T-helper 2 cell treated with Interferon-gamma antibody and Interleukin-4, amounts not matched to agents 5 μg/mL and 100 μg/mL, for 36 hours (primary cell): ENCODE results near the gene BMAL2.

ENCODE experiments used
- DNase-seq: peaks from one replicate; pipeline ENCODE4 v3.0.0; 2021; ENCODE audit warnings: low spot score
- H3K27ac Mint-ChIP-seq: one replicate; pipeline ENCODE4 v1.8.0; 2021; ENCODE audit warnings: mild to moderate bottlenecking, mixed read lengths
- H3K27me3 Mint-ChIP-seq: one replicate; pipeline ENCODE4 v1.8.0; 2021; ENCODE audit warnings: low read depth, mixed read lengths
- H3K36me3 Mint-ChIP-seq: one replicate; pipeline ENCODE4 v1.8.0; 2021; ENCODE audit warnings: low read depth, mixed read lengths
- H3K4me1 Mint-ChIP-seq: one replicate; pipeline ENCODE4 v1.8.0; 2021; ENCODE audit warnings: low read depth, mixed read lengths
- H3K4me3 Mint-ChIP-seq: one replicate; pipeline ENCODE4 v1.8.0; 2022; ENCODE audit warnings: mild to moderate bottlenecking, moderate library complexity, mixed read lengths
- H3K9me3 Mint-ChIP-seq: one replicate; pipeline ENCODE4 v1.8.0; 2021; ENCODE audit warnings: mixed read lengths

BMAL2 gene

GRCh38 chr12:27351476-27351875 lies 18.8 kb downstream of the BMAL2 start:
- H3K27ac Mint-ChIP-seq, result no peak overlapping the region
- DNase-seq, result no peak
- no peak overlapping the region for H3K4me3 Mint-ChIP-seq

DNA sequence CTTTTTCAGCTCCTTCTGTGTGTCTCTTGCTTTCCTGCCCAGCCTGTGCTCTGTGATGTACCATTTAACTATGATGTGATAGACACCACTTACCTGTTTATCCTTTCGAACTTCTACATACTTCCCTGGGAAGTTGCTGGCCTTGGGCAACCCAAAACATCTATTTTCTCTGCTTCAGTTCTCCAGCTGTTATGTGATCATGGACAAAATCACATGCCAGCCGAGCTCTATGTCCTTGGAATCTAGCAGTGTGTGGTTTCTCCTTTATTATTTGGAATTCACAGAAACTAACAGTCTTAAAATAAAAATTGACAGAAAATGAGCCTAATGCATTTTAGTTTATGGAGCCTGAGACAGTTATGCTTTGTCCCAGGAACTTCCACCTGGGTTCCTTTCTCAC lies 22.9 kb downstream of the BMAL2 start:
- H3K27ac Mint-ChIP-seq, result no peak overlapping the region
- H3K4me3 Mint-ChIP-seq, result no peak overlapping the region
- DNase-seq, result no peak
- peaks cover 2% of the 10 kb centered on the region for H3K4me1 Mint-ChIP-seq
- H3K36me3 Mint-ChIP-seq, result peaks cover 2% of the 10 kb centered on the region
- H3K9me3 Mint-ChIP-seq, result no peaks in the 10 kb centered on the region
- H3K27me3 Mint-ChIP-seq, result no peaks in the 10 kb centered on the region

More at GRCh38 chr12:27351476-27351875, 18.8 kb downstream of the BMAL2 start:
- no peaks in the 10 kb centered on the region for H3K27me3 Mint-ChIP-seq
- H3K4me1 Mint-ChIP-seq, result no peaks in the 10 kb centered on the region
- H3K9me3 Mint-ChIP-seq, result no peaks in the 10 kb centered on the region
- no peaks in the 10 kb centered on the region for H3K36me3 Mint-ChIP-seq

DNA sequence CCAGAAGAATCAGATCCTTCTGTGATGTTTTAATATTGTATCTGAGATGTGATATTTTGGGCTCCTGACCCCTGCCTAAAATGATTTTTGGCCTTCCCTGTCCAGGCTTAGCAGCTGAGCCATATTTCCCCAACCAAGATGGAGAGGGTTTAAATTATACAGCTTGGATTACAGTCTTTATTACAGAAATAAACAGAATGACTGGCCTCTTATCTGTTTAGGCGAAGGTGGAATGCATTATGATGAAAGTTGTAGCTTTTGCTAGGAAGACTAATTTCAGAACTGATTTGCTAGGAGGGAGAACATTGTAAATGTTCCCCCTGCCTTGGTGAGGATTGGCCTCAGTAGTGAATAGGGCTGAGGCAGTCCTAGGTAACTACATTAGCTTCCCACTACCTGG lies 23.3 kb downstream of the BMAL2 start:
- Mint-ChIP-seq H3K27me3 (no peaks in the 10 kb centered on the region), H3K9me3 (no peaks in the 10 kb centered on the region), H3K4me1 (peaks cover 2% of the 10 kb centered on the region), H3K36me3 (peaks cover 2% of the 10 kb centered on the region), H3K27ac (no peak overlapping the region), H3K4me3 (no peak overlapping the region)
- DNase-seq, result no peak

GRCh38 chr12:27359578-27360340 lies 27.1 kb downstream of the BMAL2 start:
- H3K4me3 Mint-ChIP-seq, result no peak overlapping the region
- no peaks in the 10 kb centered on the region for H3K27me3 Mint-ChIP-seq
- DNase-seq, result no peak
- H3K27ac Mint-ChIP-seq, result no peak overlapping the region
- H3K36me3 Mint-ChIP-seq, result peaks cover 2% of the 10 kb centered on the region
- H3K9me3 Mint-ChIP-seq, result no peaks in the 10 kb centered on the region
- H3K4me1 Mint-ChIP-seq, result peaks cover 8% of the 10 kb centered on the region

DNA sequence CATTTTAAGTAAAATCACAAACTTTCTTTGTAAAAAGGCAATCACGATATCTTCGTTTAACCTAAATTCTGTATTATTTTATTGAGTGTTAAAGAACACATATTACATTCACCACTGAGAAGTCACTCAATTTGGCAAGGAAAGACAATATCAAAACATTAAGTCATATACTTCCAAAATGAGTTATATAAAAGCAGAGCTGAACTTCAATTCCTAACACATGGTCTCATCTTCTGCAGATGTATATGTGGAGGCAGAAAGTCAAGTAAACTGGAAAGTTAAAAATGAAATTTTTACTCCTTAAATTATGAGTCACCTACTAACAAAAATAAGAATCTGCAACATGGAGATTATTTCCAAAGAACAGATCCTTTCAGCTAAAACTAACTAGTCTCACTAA lies 28.7 kb downstream of the BMAL2 start:
- Mint-ChIP-seq H3K27me3 (no peaks in the 10 kb centered on the region), H3K36me3 (peaks cover 2% of the 10 kb centered on the region), H3K4me3 (no peak overlapping the region), H3K4me1 (peaks cover 8% of the 10 kb centered on the region), H3K9me3 (no peaks in the 10 kb centered on the region), H3K27ac (no peak overlapping the region)
- no peak for DNase-seq

DNA sequence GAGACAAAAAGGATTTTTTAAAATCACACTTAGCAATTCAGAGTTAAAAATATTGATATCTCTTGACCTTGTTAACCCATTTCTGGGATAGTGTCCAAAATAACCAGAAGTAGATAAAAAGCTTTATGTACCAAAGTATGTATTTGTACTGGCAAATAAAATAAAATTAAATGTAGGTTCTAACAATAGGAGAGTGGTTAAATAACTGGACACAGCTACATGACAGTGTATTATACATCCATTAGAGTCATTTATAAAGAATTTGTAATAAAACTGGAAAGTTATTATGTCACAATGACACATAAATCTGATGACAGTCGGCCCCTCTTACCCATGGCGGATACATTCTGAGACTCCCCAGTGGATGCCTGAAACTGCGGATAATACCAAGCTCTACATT lies 34.0 kb downstream of the BMAL2 start:
- H3K4me1 Mint-ChIP-seq, result peaks cover 6% of the 10 kb centered on the region
- no peak overlapping the region for H3K4me3 Mint-ChIP-seq
- peaks cover 19% of the 10 kb centered on the region for H3K36me3 Mint-ChIP-seq
- no peak for DNase-seq
- H3K9me3 Mint-ChIP-seq, result no peaks in the 10 kb centered on the region
- no peaks in the 10 kb centered on the region for H3K27me3 Mint-ChIP-seq
- no peak overlapping the region for H3K27ac Mint-ChIP-seq

- Mint-ChIP-seq H3K9me3 (no peaks in the 10 kb centered on the region), H3K4me3 (no peak overlapping the region), H3K36me3 (peaks cover 21% of the 10 kb centered on the region), H3K27me3 (no peaks in the 10 kb centered on the region), H3K4me1 (peaks cover 5% of the 10 kb centered on the region), H3K27ac (no peak overlapping the region)
- no peak for DNase-seq
These were observed 34.4 kb downstream of the BMAL2 start for GRCh38 chr12:27367078-27367477.

DNA sequence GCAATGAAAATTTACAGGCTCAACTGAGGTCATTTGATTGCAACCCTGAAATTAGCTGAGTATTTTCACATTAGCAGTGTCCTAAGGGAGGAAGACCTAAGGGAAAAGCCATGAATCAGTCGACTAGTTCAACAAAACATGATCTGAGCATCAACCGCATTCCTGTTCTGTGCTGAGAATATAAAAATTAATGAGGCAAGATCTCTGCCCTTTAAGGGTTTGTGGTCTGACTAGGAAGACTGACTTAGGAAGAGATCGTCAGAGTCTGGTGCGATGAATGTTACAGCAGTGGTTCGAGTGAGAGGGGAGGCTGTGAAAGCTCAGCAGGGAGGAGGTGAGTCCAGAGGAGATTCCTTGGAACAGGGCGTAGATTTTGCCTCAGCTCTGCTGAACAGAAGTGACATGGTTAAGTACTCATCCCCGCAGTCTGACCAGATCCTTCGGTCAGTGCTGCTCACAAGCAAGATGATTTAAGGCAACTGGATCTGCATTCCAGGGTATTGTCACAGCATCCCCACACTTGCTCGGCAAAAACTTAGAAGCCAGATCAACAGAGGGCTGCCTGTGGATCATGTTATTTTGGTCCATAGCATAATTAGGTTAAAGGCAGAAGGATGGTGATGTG lies 49.6 kb downstream of the BMAL2 start:
- Mint-ChIP-seq H3K9me3 (no peaks in the 10 kb centered on the region), H3K27me3 (no peaks in the 10 kb centered on the region), H3K36me3 (peaks cover 3% of the 10 kb centered on the region), H3K4me1 (peaks cover 2% of the 10 kb centered on the region), H3K27ac (no peak overlapping the region), H3K4me3 (no peak overlapping the region)
- DNase-seq, result no peak
